HEK293 (cell line): ENCODE measurements around the gene ITGA2B.

Experiments
- GLIS2 ChIP-seq: fragments of 450-650 bp; formaldehyde crosslinking; IDR thresholded peaks from 2 replicates; pipeline ENCODE4 v1.5.1; 2016; ENCODE audit warnings: missing biosample characterization, missing genetic modification characterization
- HOXC10 ChIP-seq: sonication (generic); formaldehyde crosslinking; IDR thresholded peaks from 2 replicates; pipeline ENCODE4 v1.8.1; 2023; ENCODE audit warnings: mild to moderate bottlenecking, missing genetic modification reagents
- KLF8 ChIP-seq: fragments of 450-650 bp; formaldehyde crosslinking; IDR thresholded peaks from 2 replicates; pipeline ENCODE4 v1.5.1; 2016; ENCODE audit warnings: missing biosample characterization, missing genetic modification characterization
- KLF9 ChIP-seq: fragments of 450-650 bp; formaldehyde crosslinking; IDR thresholded peaks from 2 replicates; pipeline ENCODE4 v1.5.1; 2016; ENCODE audit warnings: missing biosample characterization, missing genetic modification characterization, low read depth
- PBX3 ChIP-seq: sonication (generic); formaldehyde crosslinking; IDR thresholded peaks from 2 replicates; pipeline ENCODE4 v1.8.1; 2022; ENCODE audit warnings: mild to moderate bottlenecking, moderate library complexity, missing genetic modification reagents
- PRDM1 ChIP-seq: fragments of 450-650 bp; formaldehyde crosslinking; IDR thresholded peaks from 2 replicates; pipeline ENCODE4; 2016; ENCODE audit warnings: missing biosample characterization, missing genetic modification characterization
- PRDM4 ChIP-seq: fragments of 450-650 bp; formaldehyde crosslinking; IDR thresholded peaks from 2 replicates; pipeline ENCODE4 v1.5.1; 2017; ENCODE audit warnings: missing biosample characterization, missing genetic modification characterization
- REPIN1 ChIP-seq: fragments of 450-650 bp; formaldehyde crosslinking; IDR thresholded peaks from 2 replicates; pipeline ENCODE4 v1.5.1; 2017; ENCODE audit warnings: missing biosample characterization, missing genetic modification characterization, low read depth
- SP2 ChIP-seq: fragments of 450-650 bp; formaldehyde crosslinking; IDR thresholded peaks from 2 replicates; pipeline ENCODE4 v1.5.1; 2016; ENCODE audit warnings: missing biosample characterization, missing genetic modification characterization
- ZBTB20 ChIP-seq: fragments of 450-650 bp; formaldehyde crosslinking; IDR thresholded peaks from 2 replicates; pipeline ENCODE4 v1.5.1; 2016; ENCODE audit warnings: missing biosample characterization, missing genetic modification characterization
- ZFP69B ChIP-seq: fragments of 450-650 bp; formaldehyde crosslinking; IDR thresholded peaks from 2 replicates; pipeline ENCODE4 v1.5.1; 2016; ENCODE audit warnings: missing biosample characterization, missing genetic modification characterization
- ZNF155 ChIP-seq: fragments of 450-650 bp; formaldehyde crosslinking; IDR thresholded peaks from 2 replicates; pipeline ENCODE4 v1.5.1; 2016; ENCODE audit warnings: missing biosample characterization, missing genetic modification characterization
- ZNF18 ChIP-seq: fragments of 450-650 bp; formaldehyde crosslinking; IDR thresholded peaks from 2 replicates; pipeline ENCODE4 v1.5.1; 2016; ENCODE audit warnings: missing biosample characterization, missing genetic modification characterization
- ZNF184 ChIP-seq: fragments of 450-650 bp; IDR thresholded peaks from 2 replicates; pipeline ENCODE4 v1.5.1; 2018; ENCODE audit warnings: missing biosample characterization, mild to moderate bottlenecking, missing genetic modification characterization
- ZNF2 ChIP-seq: fragments of 450-650 bp; formaldehyde crosslinking; IDR thresholded peaks from 2 replicates; pipeline ENCODE4 v1.5.1; 2016; ENCODE audit warnings: missing biosample characterization, missing genetic modification characterization
- ZNF211 ChIP-seq: fragments of 450-650 bp; formaldehyde crosslinking; IDR thresholded peaks from 2 replicates; pipeline ENCODE4 v1.5.1; 2016; ENCODE audit warnings: low read depth, missing biosample characterization, missing genetic modification characterization
- ZNF341 ChIP-seq: fragments of 450-650 bp; formaldehyde crosslinking; IDR thresholded peaks from 2 replicates; pipeline ENCODE4; 2016; ENCODE audit warnings: low read depth, missing biosample characterization, missing genetic modification characterization
- ZNF350 ChIP-seq: fragments of 450-650 bp; formaldehyde crosslinking; IDR thresholded peaks from 2 replicates; pipeline ENCODE4 v1.5.0; 2017; ENCODE audit warnings: missing biosample characterization, mild to moderate bottlenecking, missing genetic modification characterization
- ZNF394 ChIP-seq: fragments of 450-650 bp; formaldehyde crosslinking; IDR thresholded peaks from 2 replicates; pipeline ENCODE4 v1.5.1; 2016; ENCODE audit warnings: missing biosample characterization, missing genetic modification characterization, mild to moderate bottlenecking, moderate library complexity, borderline replicate concordance
- ZNF433 ChIP-seq: fragments of 450-650 bp; formaldehyde crosslinking; IDR thresholded peaks from 2 replicates; pipeline ENCODE4 v1.5.1; 2016; ENCODE audit warnings: missing biosample characterization, missing genetic modification characterization, low read depth
- ZNF513 ChIP-seq: fragments of 450-650 bp; IDR thresholded peaks from 2 replicates; pipeline ENCODE4 v1.5.1; 2018; ENCODE audit warnings: missing biosample characterization, missing genetic modification characterization
- ZNF544 ChIP-seq: fragments of 450-650 bp; formaldehyde crosslinking; IDR thresholded peaks from 2 replicates; pipeline ENCODE4 v1.5.0; 2017; ENCODE audit warnings: missing biosample characterization, missing genetic modification characterization
- ZNF560 ChIP-seq: fragments of 450-650 bp; formaldehyde crosslinking; IDR thresholded peaks from 2 replicates; pipeline ENCODE4 v1.5.1; 2017; ENCODE audit warnings: missing biosample characterization, missing genetic modification characterization, borderline replicate concordance
- ZNF670 ChIP-seq: fragments of 450-650 bp; formaldehyde crosslinking; IDR thresholded peaks from 2 replicates; pipeline ENCODE4 v1.5.1; 2016; ENCODE audit warnings: missing biosample characterization, missing genetic modification characterization, low read depth
- ZNF677 ChIP-seq: fragments of 450-650 bp; IDR thresholded peaks from 2 replicates; pipeline ENCODE4 v1.5.0; 2018; ENCODE audit warnings: missing biosample characterization, mild to moderate bottlenecking, missing genetic modification characterization, moderate library complexity
- ZNF692 ChIP-seq: fragments of 450-650 bp; formaldehyde crosslinking; IDR thresholded peaks from 2 replicates; pipeline ENCODE4 v1.5.1; 2016; ENCODE audit warnings: missing biosample characterization, missing genetic modification characterization
- ZNF791 ChIP-seq: fragments of 450-650 bp; formaldehyde crosslinking; IDR thresholded peaks from 2 replicates; pipeline ENCODE4 v1.5.1; 2016; ENCODE audit warnings: missing biosample characterization, missing genetic modification characterization
- ZSCAN30 ChIP-seq: fragments of 450-650 bp; IDR thresholded peaks from 2 replicates; pipeline ENCODE4 v1.5.1; 2018; ENCODE audit warnings: missing biosample characterization, mild to moderate bottlenecking, missing genetic modification characterization, moderate library complexity
- ZSCAN5A ChIP-seq: fragments of 450-650 bp; formaldehyde crosslinking; IDR thresholded peaks from 2 replicates; pipeline ENCODE4 v1.5.1; 2016; ENCODE audit warnings: missing biosample characterization, missing genetic modification characterization
- ZXDB ChIP-seq: fragments of 450-650 bp; formaldehyde crosslinking; IDR thresholded peaks from 2 replicates; pipeline ENCODE4 v1.5.1; 2016; ENCODE audit warnings: missing biosample characterization, missing genetic modification characterization

ITGA2B gene

GRCh38 chr17:44324571-44325275 is 64.7 kb downstream of the ITGA2B start, which contains the start of gene SLC25A39 (continued):
- TF ChIP-seq ZNF544 (tag by site-specific recombination) = no peak
- no peak for TF ChIP-seq ZXDB (tag by site-specific recombination)
- no peak for TF ChIP-seq ZNF677
- TF ChIP-seq PBX3 (CRISPR knock-in tag) = peak; percentile 78
- no peak for TF ChIP-seq PRDM4
- no peak for TF ChIP-seq ZNF670
- 0 out of 2 replicates have a peak, but pooled peaks have one; percentile 28 for TF ChIP-seq ZFP69B (tag by site-specific recombination)
- peak; percentile 41; the same call in 1 of the 2 replicates for TF ChIP-seq ZNF513 (tag by site-specific recombination)
- TF ChIP-seq REPIN1 (tag by site-specific recombination) = no peak
- no peak for TF ChIP-seq ZNF350
- peak; percentile 85 for TF ChIP-seq KLF9 (tag by site-specific recombination)
- TF ChIP-seq ZNF394 (tag by site-specific recombination) = peak; percentile 87
- TF ChIP-seq PRDM1 (tag by site-specific recombination) = no peak
- peak; percentile 51 for TF ChIP-seq SP2 (tag by site-specific recombination)
- 0 out of 2 replicates have a peak, but pooled peaks have one; percentile 26 for TF ChIP-seq ZNF184 (tag by site-specific recombination)
- TF ChIP-seq ZNF433 (tag by site-specific recombination) = no peak
- peak; percentile 57 for TF ChIP-seq KLF8 (tag by site-specific recombination)
- TF ChIP-seq ZNF791 (tag by site-specific recombination) = no peak
- no peak for TF ChIP-seq ZNF341 (tag by site-specific recombination)
- TF ChIP-seq ZNF560 (tag by site-specific recombination) = no peak
- TF ChIP-seq HOXC10 (CRISPR knock-in tag) = peak; percentile 57; the same call in 1 of the 2 replicates
- peak; percentile 70 for TF ChIP-seq ZSCAN30 (tag by site-specific recombination)
- TF ChIP-seq ZNF692 (tag by site-specific recombination) = peak; percentile 62; the same call in 1 of the 2 replicates
- no peak for TF ChIP-seq ZNF18
- TF ChIP-seq ZNF211 (tag by site-specific recombination) = no peak
- TF ChIP-seq ZNF155 = no peak
- 0 out of 2 replicates have a peak, but pooled peaks have one; percentile 14 for TF ChIP-seq ZBTB20 (tag by site-specific recombination)
- no peak for TF ChIP-seq GLIS2 (tag by site-specific recombination)
- TF ChIP-seq ZNF2 (tag by site-specific recombination) = no peak
- no peak for TF ChIP-seq ZSCAN5A
